Activated CD8-positive, alpha-beta memory T cell treated with anti-CD3 and anti-CD28 coated beads for 4 hours (primary cell): ENCODE results near the gene NRCAM.
"Not testable (repeated sequence)": the region's sequence is repeated elsewhere in the genome, so short reads cannot be mapped to it uniquely, and the experiment has no call there.

Experiments used
- DNase-seq, 2 donors: peaks; one replicate each; pipeline ENCODE4 v3.0.0-alpha.2; 2020; ENCODE audit warnings: low read depth in 2 of 2

NRCAM gene

DNA sequence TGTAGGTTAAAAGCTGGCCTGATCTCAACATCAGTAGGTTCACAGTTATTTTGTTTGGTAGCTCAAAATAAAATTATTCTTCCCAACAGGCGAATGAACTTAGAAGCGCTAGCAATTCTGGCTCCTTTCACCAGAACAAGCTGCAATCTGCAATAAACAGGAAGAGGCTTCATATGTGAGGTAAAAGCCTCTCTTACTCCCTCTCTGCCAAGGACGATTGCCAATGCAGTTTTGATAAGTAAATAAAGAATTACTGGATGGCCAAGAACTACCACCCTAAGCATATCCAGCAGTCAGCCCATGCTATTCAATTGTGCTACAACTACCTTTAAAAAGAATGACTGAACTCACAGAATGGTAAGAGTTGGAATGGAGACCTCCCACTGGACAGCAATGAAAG, 176.1 kb downstream of the NRCAM start:
- no peak for DNase-seq

GRCh38 chr7:108278776-108279175, 177.5 kb downstream of the NRCAM start:
- DNase-seq = no peak

GRCh38 chr7:108278281-108278680, 178.0 kb downstream of the NRCAM start:
- DNase-seq = no peak

DNA sequence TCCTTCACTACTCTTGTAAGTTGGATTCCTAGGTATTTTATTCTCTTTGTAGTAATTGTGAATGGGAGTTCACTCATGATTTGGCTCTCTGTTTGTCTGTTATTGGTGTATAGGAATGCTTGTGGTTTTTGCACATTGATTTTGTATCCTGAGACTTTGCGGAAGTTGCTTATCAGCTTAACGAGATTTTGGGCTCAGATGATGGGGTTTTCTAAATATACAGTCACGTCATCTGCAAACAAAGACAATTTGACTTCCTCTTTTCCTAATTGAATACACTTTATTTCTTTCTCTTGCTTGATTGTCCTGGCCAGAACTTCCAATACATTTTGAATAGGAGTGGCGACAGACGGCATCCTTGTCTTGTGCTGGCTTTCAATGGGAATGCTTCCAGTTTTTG, 181.8 kb downstream of the NRCAM start:
- not testable (repeated sequence) for DNase-seq

DNA sequence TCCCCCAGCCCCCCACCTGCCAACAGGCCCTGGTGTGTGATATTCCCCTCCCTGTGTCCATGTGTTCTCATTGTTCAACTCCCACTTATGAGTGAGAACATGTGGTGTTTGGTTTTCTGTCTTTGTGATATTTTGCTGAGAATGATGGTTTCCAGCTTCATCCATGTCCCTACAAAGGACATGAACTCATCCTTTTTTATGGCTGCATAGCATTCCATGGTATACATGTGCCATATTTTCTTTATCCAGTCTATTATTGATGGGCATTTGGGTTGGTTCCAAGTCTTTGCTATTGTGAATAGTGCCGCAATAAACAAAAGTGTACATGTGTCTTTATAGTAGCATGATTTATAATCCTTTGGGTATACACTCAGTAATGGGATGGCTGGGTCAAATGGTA, 183.3 kb downstream of the NRCAM start:
- not testable (repeated sequence) for DNase-seq

DNA sequence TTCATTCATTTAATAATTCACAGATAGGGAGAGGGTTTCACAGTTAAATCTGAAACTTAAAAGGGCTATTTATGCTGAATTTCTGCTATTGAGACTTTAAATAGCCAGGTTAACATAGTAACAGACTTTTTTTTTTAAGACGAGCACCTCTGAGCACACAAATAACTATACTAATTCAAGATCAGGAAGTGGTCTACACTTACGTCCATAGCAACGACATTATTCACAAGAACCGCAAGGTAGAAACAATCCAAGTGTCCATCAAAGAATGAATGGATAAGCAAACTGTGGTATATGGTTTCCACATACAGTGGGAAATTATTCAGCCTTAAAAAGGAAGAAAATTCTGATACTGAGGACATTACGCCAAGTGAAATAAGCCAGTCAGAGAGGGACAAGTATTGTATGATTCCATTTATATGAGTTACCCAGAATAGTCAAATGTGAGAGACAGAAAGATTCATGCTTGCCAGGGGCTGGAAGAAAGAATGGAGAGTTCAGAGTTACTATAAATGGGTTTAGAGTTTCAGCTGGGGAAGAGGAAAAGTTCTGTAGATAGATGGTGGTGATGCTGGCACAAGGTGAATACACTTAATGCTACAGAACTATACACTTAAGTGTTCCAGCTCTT, 185.7 kb downstream of the NRCAM start:
- no peak for DNase-seq

DNA sequence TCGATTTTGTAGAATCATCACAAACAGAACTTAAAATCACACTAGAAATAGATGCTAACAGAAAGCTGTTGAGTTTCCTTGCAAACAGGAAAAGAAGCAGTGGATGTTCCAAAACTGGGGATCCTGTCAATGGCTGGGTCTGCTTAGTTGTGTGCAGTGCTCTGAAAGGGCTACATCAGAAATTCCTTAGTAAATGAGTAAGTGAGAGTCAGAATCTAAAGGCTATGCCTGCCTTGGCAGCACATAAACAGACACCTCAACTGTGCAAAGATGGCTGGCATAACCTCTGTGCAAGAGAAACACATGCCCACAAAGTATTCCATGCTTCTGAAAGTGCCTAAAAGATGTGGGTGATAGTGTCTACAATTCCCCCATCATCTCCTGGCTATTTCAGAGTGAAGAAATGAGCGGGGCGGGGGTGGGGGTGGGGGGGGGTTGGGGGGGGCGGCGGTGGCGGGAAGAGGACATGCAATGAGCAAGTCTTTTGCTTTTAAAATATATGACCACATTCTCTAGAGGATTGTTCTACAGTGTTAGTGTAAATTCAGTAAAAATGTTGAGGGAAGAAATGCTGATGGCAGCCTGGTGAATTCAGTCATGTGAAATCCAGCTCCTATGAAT, 187.9 kb downstream of the NRCAM start:
- DNase-seq = no peak

GRCh38 chr7:108267615-108268014, 188.6 kb downstream of the NRCAM start:
- no peak for DNase-seq

- DNase-seq = no peak
Measured at GRCh38 chr7:108266491-108266890, 189.7 kb downstream of the NRCAM start.

- no peak for DNase-seq
Measured at GRCh38 chr7:108266035-108266434, 190.2 kb downstream of the NRCAM start.

- DNase-seq = no peak
Measured at GRCh38 chr7:108265007-108265406, 191.2 kb downstream of the NRCAM start.

- DNase-seq = no peak
Measured at GRCh38 chr7:108263425-108263824, 192.8 kb downstream of the NRCAM start.

- DNase-seq = no peak
Measured at GRCh38 chr7:108261560-108262255, 194.5 kb downstream of the NRCAM start.

DNA sequence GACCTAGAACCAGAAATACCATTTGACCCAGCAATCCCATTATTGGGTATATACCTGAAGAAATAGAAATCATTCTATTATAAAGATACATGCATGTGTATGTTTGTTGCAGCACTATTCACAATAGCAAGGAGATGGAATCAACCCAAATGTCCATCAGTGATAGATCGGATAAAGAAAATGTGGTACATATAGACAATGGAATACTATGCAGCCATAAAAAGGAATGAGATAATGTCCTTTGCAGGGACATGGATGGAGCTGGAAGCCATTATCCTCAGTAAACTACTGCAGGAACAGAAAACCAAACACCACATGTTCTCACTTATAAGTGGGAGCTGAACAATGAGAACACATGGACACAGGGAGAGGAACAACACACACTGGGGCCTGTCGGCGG, 196.8 kb downstream of the NRCAM start:
- DNase-seq = not testable (repeated sequence)

DNA sequence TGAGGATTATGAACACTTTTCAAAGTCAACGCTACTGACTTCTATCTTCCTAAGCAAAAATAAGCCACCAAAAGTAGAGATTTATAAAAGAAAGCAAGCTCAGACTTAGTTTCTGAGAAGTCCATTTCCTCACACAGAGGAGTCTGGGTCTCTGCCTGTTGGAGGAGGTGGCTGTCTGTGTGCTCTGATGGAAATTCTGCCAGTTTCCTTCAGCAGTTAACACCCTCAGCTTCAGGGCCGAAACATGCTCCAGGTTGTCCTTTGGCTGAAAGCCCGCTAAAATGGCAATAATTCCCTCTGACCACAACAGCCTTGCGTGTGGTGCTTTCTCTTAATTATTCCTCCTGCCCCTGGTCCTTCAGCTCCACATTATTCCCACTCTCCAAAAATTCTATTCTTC, 198.3 kb downstream of the NRCAM start:
- no peak for DNase-seq

DNA sequence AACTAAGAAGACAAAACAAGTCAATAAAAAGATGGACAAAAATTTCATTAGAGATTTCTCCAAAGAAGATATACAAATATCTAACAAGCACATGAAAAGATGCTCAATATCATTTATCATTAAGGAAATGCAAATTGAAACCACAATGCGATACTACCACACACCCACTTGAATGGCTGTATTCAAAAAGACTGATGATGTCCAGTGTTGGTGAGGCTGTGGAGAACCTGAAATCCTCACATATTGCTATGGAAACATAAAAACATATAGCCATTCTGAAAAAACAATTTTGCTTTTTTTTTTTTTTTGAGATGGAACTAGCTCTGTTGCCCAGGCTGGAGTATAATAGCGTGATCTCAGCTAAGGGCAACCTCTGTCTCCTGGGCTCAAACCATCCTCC, 202.0 kb downstream of the NRCAM start:
- DNase-seq = no peak

GRCh38 chr7:108253275-108254044, 202.8 kb downstream of the NRCAM start:
- DNase-seq = no peak

DNA sequence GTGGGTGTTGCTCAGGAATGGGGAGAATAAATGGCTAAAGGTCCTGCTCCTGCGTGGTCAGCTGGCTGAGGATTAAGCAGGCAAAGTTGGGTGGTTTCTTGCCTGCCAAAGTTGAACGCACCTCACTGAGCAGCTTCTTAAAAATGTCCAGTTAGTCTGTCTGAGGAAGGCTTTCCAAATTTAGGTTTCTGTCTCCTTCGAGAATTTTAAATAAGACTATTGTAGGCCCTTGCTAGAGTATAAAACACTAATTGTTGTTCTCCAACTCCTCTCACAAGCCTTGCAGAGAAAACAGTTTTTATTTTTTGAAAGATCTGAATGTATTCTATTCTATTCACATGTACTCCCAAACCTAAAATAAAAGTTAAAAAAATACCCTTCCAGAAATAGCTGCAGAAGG, 204.1 kb downstream of the NRCAM start:
- no peak for DNase-seq

- no peak for DNase-seq
Measured at GRCh38 chr7:108251700-108252099, 204.5 kb downstream of the NRCAM start.

DNA sequence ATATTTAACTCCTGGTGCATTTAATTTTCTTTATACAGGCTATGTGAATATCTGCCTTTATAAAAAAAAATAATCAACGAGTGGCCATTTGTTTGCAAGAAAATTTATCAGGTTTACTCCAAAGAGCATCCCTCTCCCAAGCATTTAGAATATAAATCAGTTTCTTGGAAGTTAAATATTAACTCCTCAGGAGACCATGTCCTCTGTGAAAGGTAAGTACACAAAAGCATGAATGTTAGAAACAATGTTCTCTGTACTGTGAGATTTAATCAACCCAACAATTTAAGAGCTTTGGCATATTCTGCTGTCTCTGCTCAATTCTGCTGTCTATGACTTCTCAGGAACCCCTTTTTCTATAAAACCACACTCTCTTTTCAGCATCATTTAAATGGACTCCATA, 206.8 kb downstream of the NRCAM start:
- DNase-seq = no peak

GRCh38 chr7:108248821-108249220, 207.4 kb downstream of the NRCAM start:
- DNase-seq = no peak

- DNase-seq = no peak
Measured at GRCh38 chr7:108248418-108248817, 207.8 kb downstream of the NRCAM start.

DNA sequence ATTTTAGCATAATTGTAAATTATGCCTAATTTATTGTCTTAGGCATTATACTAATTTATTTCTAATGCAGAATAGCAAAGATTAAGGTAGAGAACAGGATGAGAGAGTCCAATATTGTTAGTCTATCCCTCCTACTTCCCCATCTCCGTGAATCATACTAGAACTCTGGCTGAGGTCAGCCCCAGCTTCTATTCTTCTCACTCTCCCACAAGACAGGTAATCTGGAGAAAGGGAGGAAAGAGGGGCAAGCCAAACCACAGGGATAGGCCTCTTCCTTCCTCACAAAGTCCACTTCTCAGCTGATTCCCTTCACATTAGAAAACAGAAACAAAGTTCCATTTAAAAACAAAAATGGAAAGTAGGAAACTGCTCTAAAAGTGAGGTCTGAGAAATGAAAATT, 208.6 kb downstream of the NRCAM start:
- DNase-seq = no peak
